ENCODE results near the gene BCOR.
A peak's percentile ranks its signal among the peaks of the same experiment; 100 is the strongest.

BCOR gene

GRCh38 chrX:40057405-40057804, 40.4 kb downstream of the BCOR start:
- H3K9me3 Mint-ChIP-seq = no peaks in the 10 kb centered on the region
- H3K4me3 Mint-ChIP-seq = no peak overlapping the region
- DNase-seq (ENCODE audit: low spot score in 2 of 2) (no peak), ATAC-seq (replicated peaks; ENCODE audit: extremely low read depth, poor library complexity, severe bottlenecking) (no peak)
- H3K4me1 Mint-ChIP-seq = no peaks in the 10 kb centered on the region
- H3K27me3 Mint-ChIP-seq = no peaks in the 10 kb centered on the region
- H3K36me3 Mint-ChIP-seq (ENCODE audit: insufficient read depth) = peaks cover 44% of the 10 kb centered on the region
- no peak overlapping the region for H3K27ac Mint-ChIP-seq (ENCODE audit: low read depth)

GRCh38 chrX:40056420-40056819, 41.3 kb downstream of the BCOR start:
- no peak overlapping the region for H3K4me3 Mint-ChIP-seq
- no peaks in the 10 kb centered on the region for H3K9me3 Mint-ChIP-seq
- H3K27ac Mint-ChIP-seq (ENCODE audit: low read depth) = no peak overlapping the region
- no peaks in the 10 kb centered on the region for H3K4me1 Mint-ChIP-seq
- peaks cover 50% of the 10 kb centered on the region for H3K36me3 Mint-ChIP-seq (ENCODE audit: insufficient read depth)
- DNase-seq (ENCODE audit: low spot score in 2 of 2) (no peak), ATAC-seq (replicated peaks; ENCODE audit: extremely low read depth, poor library complexity, severe bottlenecking) (no peak)
- no peaks in the 10 kb centered on the region for H3K27me3 Mint-ChIP-seq

- ATAC-seq (replicated peaks; ENCODE audit: extremely low read depth, poor library complexity, severe bottlenecking) (no peak), DNase-seq (ENCODE audit: low spot score in 2 of 2) (no peak)
- H3K4me1 Mint-ChIP-seq = no peaks in the 10 kb centered on the region
- no peak overlapping the region for H3K27ac Mint-ChIP-seq (ENCODE audit: low read depth)
- peaks cover 53% of the 10 kb centered on the region for H3K36me3 Mint-ChIP-seq (ENCODE audit: insufficient read depth)
- H3K9me3 Mint-ChIP-seq = no peaks in the 10 kb centered on the region
- no peak overlapping the region for H3K4me3 Mint-ChIP-seq
- no peaks in the 10 kb centered on the region for H3K27me3 Mint-ChIP-seq
These were observed 42.3 kb downstream of the BCOR start for GRCh38 chrX:40055495-40055894.

- ATAC-seq (replicated peaks; ENCODE audit: extremely low read depth, poor library complexity, severe bottlenecking) = no peak
- no peaks in the 10 kb centered on the region for H3K27me3 Mint-ChIP-seq
- peaks cover 55% of the 10 kb centered on the region for H3K36me3 Mint-ChIP-seq (ENCODE audit: insufficient read depth)
- no peak overlapping the region for H3K27ac Mint-ChIP-seq (ENCODE audit: low read depth)
- DNase-seq (ENCODE audit: low spot score in 2 of 2) = no peak
- H3K9me3 Mint-ChIP-seq = no peaks in the 10 kb centered on the region
- H3K4me1 Mint-ChIP-seq = no peaks in the 10 kb centered on the region
- no peak overlapping the region for H3K4me3 Mint-ChIP-seq
These were observed 43.0 kb downstream of the BCOR start for GRCh38 chrX:40054793-40055192.

GRCh38 chrX:40050532-40050931, 47.2 kb downstream of the BCOR start:
- ATAC-seq (replicated peaks; ENCODE audit: extremely low read depth, poor library complexity, severe bottlenecking) = no peak

GRCh38 chrX:40049084-40049641, 48.6 kb downstream of the BCOR start:
- peaks cover 39% of the 10 kb centered on the region for H3K36me3 Mint-ChIP-seq (ENCODE audit: insufficient read depth)
- no peak for DNase-seq (ENCODE audit: low spot score in 2 of 2)
- H3K27me3 Mint-ChIP-seq = no peaks in the 10 kb centered on the region
- ATAC-seq (replicated peaks; ENCODE audit: extremely low read depth, poor library complexity, severe bottlenecking) = no peak
- H3K4me1 Mint-ChIP-seq = no peaks in the 10 kb centered on the region
- H3K9me3 Mint-ChIP-seq = no peaks in the 10 kb centered on the region
- H3K27ac Mint-ChIP-seq (ENCODE audit: low read depth) = no peak overlapping the region
- H3K4me3 Mint-ChIP-seq = no peak overlapping the region

More at GRCh38 chrX:40050532-40050931, 47.2 kb downstream of the BCOR start:
- H3K4me1 Mint-ChIP-seq = no peaks in the 10 kb centered on the region
- H3K36me3 Mint-ChIP-seq (ENCODE audit: insufficient read depth) = peaks cover 53% of the 10 kb centered on the region
- no peaks in the 10 kb centered on the region for H3K27me3 Mint-ChIP-seq
- H3K4me3 Mint-ChIP-seq = no peak overlapping the region
- no peak overlapping the region for H3K27ac Mint-ChIP-seq (ENCODE audit: low read depth)
- H3K9me3 Mint-ChIP-seq = no peaks in the 10 kb centered on the region
- DNase-seq (ENCODE audit: low spot score in 2 of 2) = no peak

- no peak overlapping the region for H3K4me3 Mint-ChIP-seq
- ATAC-seq (replicated peaks; ENCODE audit: extremely low read depth, poor library complexity, severe bottlenecking) = no peak
- no peaks in the 10 kb centered on the region for H3K27me3 Mint-ChIP-seq
- no peak overlapping the region for H3K27ac Mint-ChIP-seq (ENCODE audit: low read depth)
- DNase-seq (ENCODE audit: low spot score in 2 of 2) = no peak
- H3K9me3 Mint-ChIP-seq = no peaks in the 10 kb centered on the region
- H3K36me3 Mint-ChIP-seq (ENCODE audit: insufficient read depth) = peaks cover 23% of the 10 kb centered on the region
- no peaks in the 10 kb centered on the region for H3K4me1 Mint-ChIP-seq
These were observed 50.3 kb downstream of the BCOR start for GRCh38 chrX:40047485-40047884.

GRCh38 chrX:40043895-40044294, 53.9 kb downstream of the BCOR start:
- H3K9me3 Mint-ChIP-seq = no peaks in the 10 kb centered on the region
- ATAC-seq (replicated peaks; ENCODE audit: extremely low read depth, poor library complexity, severe bottlenecking) (no peak), DNase-seq (ENCODE audit: low spot score in 2 of 2) (no peak)
- no peak overlapping the region for H3K27ac Mint-ChIP-seq (ENCODE audit: low read depth)
- H3K4me1 Mint-ChIP-seq = peaks cover 15% of the 10 kb centered on the region
- no peak overlapping the region for H3K4me3 Mint-ChIP-seq
- H3K36me3 Mint-ChIP-seq (ENCODE audit: insufficient read depth) = peaks cover under 1% of the 10 kb centered on the region
- no peaks in the 10 kb centered on the region for H3K27me3 Mint-ChIP-seq

GRCh38 chrX:40041915-40042314, 55.8 kb downstream of the BCOR start:
- ATAC-seq (replicated peaks; ENCODE audit: extremely low read depth, poor library complexity, severe bottlenecking) (peak; percentile 36), DNase-seq (ENCODE audit: low spot score in 2 of 2) (no peak)
- Mint-ChIP-seq H3K4me3 (no peak overlapping the region), H3K4me1 (peaks cover 15% of the 10 kb centered on the region), H3K27ac (ENCODE audit: low read depth) (peak overlapping the region; percentile 81), H3K9me3 (no peaks in the 10 kb centered on the region), H3K36me3 (ENCODE audit: insufficient read depth) (no peaks in the 10 kb centered on the region), H3K27me3 (no peaks in the 10 kb centered on the region)

- H3K27me3 Mint-ChIP-seq = no peaks in the 10 kb centered on the region
These were observed 56.9 kb downstream of the BCOR start for GRCh38 chrX:40040686-40041461.

GRCh38 chrX:40039887-40040286, 57.9 kb downstream of the BCOR start:
- ATAC-seq (replicated peaks; ENCODE audit: extremely low read depth, poor library complexity, severe bottlenecking) = no peak
- no peaks in the 10 kb centered on the region for H3K9me3 Mint-ChIP-seq
- no peak overlapping the region for H3K4me3 Mint-ChIP-seq
- no peak overlapping the region for H3K27ac Mint-ChIP-seq (ENCODE audit: low read depth)
- H3K27me3 Mint-ChIP-seq = no peaks in the 10 kb centered on the region
- H3K36me3 Mint-ChIP-seq (ENCODE audit: insufficient read depth) = no peaks in the 10 kb centered on the region
- H3K4me1 Mint-ChIP-seq = peaks cover 15% of the 10 kb centered on the region
- DNase-seq (ENCODE audit: low spot score in 2 of 2) = no peak

More at GRCh38 chrX:40040686-40041461, 56.9 kb downstream of the BCOR start:
- no peak for DNase-seq (ENCODE audit: low spot score in 2 of 2)
- no peak for ATAC-seq (replicated peaks; ENCODE audit: extremely low read depth, poor library complexity, severe bottlenecking)
- peaks cover 15% of the 10 kb centered on the region for H3K4me1 Mint-ChIP-seq
- H3K9me3 Mint-ChIP-seq = no peaks in the 10 kb centered on the region
- no peak overlapping the region for H3K4me3 Mint-ChIP-seq
- no peak overlapping the region for H3K27ac Mint-ChIP-seq (ENCODE audit: low read depth)
- H3K36me3 Mint-ChIP-seq (ENCODE audit: insufficient read depth) = no peaks in the 10 kb centered on the region

GRCh38 chrX:40037367-40037766, 60.4 kb downstream of the BCOR start:
- Mint-ChIP-seq H3K4me3 (no peak overlapping the region), H3K27ac (ENCODE audit: low read depth) (no peak overlapping the region), H3K9me3 (no peaks in the 10 kb centered on the region), H3K4me1 (peaks cover 15% of the 10 kb centered on the region), H3K27me3 (no peaks in the 10 kb centered on the region), H3K36me3 (ENCODE audit: insufficient read depth) (no peaks in the 10 kb centered on the region)
- ATAC-seq (replicated peaks; ENCODE audit: extremely low read depth, poor library complexity, severe bottlenecking) = no peak
- DNase-seq (ENCODE audit: low spot score in 2 of 2) = no peak

GRCh38 chrX:40035726-40036125, 62.0 kb downstream of the BCOR start:
- H3K27ac Mint-ChIP-seq (ENCODE audit: low read depth) = no peak overlapping the region
- H3K36me3 Mint-ChIP-seq (ENCODE audit: insufficient read depth) = no peaks in the 10 kb centered on the region
- peaks cover 2% of the 10 kb centered on the region for H3K4me1 Mint-ChIP-seq
- DNase-seq (ENCODE audit: low spot score in 2 of 2) (no peak), ATAC-seq (replicated peaks; ENCODE audit: extremely low read depth, poor library complexity, severe bottlenecking) (no peak)
- H3K4me3 Mint-ChIP-seq = no peak overlapping the region
- no peaks in the 10 kb centered on the region for H3K27me3 Mint-ChIP-seq
- H3K9me3 Mint-ChIP-seq = no peaks in the 10 kb centered on the region
